Activated B cell treated with CpG ODN at 0.5 μM for 24 hours (primary cell): ENCODE data around the gene NPL. TPM values are rescaled to one million over a fixed set of nuclear protein-coding genes. Genes with fewer than 3 reads are reported as not detected.

Experiments
- ATAC-seq: fragments of 200-7000 bp; cut with Tn5 transposase; one replicate; pipeline ENCODE4 v1.10.0; 2021; ENCODE audit warnings: low read depth, mild to moderate bottlenecking, moderate library complexity
- CTCF ChIA-PET: fragments of 350-600 bp; sonication (Branson Sonifier 250); formaldehyde crosslinking; loops from one replicate; lab custom pipeline; 2021; ENCODE audit warnings: antibody characterized with exemption; lab: Charles Lee
- POLR2A ChIA-PET: fragments of 350-600 bp; sonication (Branson Sonifier 250); formaldehyde crosslinking; loops from one replicate; lab custom pipeline; 2021; ENCODE audit warnings: antibody characterized with exemption; lab: Charles Lee
- DNase-seq: peaks from one replicate; pipeline ENCODE4 v3.0.0; 2022
- H3K27ac Mint-ChIP-seq: one replicate; pipeline ENCODE4 v1.8.0; 2020; ENCODE audit warnings: mixed read lengths
- H3K27me3 Mint-ChIP-seq: one replicate; pipeline ENCODE4 v1.8.0; 2021; ENCODE audit warnings: mixed read lengths
- H3K36me3 Mint-ChIP-seq: one replicate; pipeline ENCODE4 v1.8.0; 2021; ENCODE audit warnings: low read depth, mixed read lengths
- H3K4me1 Mint-ChIP-seq: one replicate; pipeline ENCODE4 v1.8.0; 2021; ENCODE audit warnings: mixed read lengths
- H3K4me3 Mint-ChIP-seq: one replicate; pipeline ENCODE4 v1.8.0; 2020; ENCODE audit warnings: mild to moderate bottlenecking, mixed read lengths
- H3K9me3 Mint-ChIP-seq: one replicate; pipeline ENCODE4 v1.8.0; 2020; ENCODE audit warnings: mixed read lengths
- CTCF ChIP-seq: fragments of 200-600 bp; IDR thresholded peaks from one replicate; pipeline ENCODE4 v1.8.0; 2022; ENCODE audit warnings: antibody characterized with exemption, mild to moderate bottlenecking
- intact Hi-C: fragments of 100-400 bp; cut with micrococcal nuclease; formaldehyde crosslinking; loops from one replicate; pipeline ENCODE4 v1.15.1; 2024
- total RNA-seq: library from RNA; stranded (reverse); gene quantifications from 2 replicates; pipeline ENCODE4 v1.2.3, GENCODE V29; 2022

Gene NPL
- total RNA-seq, 1 donor from 2014 or later: 2.9 TPM

- no peaks in the 10 kb centered on the region for H3K4me1 Mint-ChIP-seq
- ATAC-seq (no peak), DNase-seq (no peak)
- no peak overlapping the region for H3K4me3 Mint-ChIP-seq
- intact Hi-C loops: no loop called here
- ChIA-PET CTCF (no interaction called here), POLR2A (no interaction called here)
- TF ChIP-seq CTCF: no peak
- peaks cover 86% of the 10 kb centered on the region for H3K36me3 Mint-ChIP-seq
- no peaks in the 10 kb centered on the region for H3K9me3 Mint-ChIP-seq
- no peaks in the 10 kb centered on the region for H3K27me3 Mint-ChIP-seq
- no peak overlapping the region for H3K27ac Mint-ChIP-seq
Observed at GRCh38 chr1:182867861-182868260, 78.3 kb downstream of the NPL start.

- ChIA-PET CTCF (no interaction called here), POLR2A (no interaction called here)
- no peaks in the 10 kb centered on the region for H3K27me3 Mint-ChIP-seq
- DNase-seq (no peak), ATAC-seq (no peak)
- H3K36me3 Mint-ChIP-seq: peaks cover 90% of the 10 kb centered on the region
- H3K4me3 Mint-ChIP-seq: no peak overlapping the region
- H3K9me3 Mint-ChIP-seq: no peaks in the 10 kb centered on the region
- intact Hi-C loops: no loop called here
- TF ChIP-seq CTCF: no peak
- H3K27ac Mint-ChIP-seq: no peak overlapping the region
- no peaks in the 10 kb centered on the region for H3K4me1 Mint-ChIP-seq
Observed at GRCh38 chr1:182869241-182869666, 79.7 kb downstream of the NPL start.

GRCh38 chr1:182872881-182873280, 83.3 kb downstream of the NPL start:
- no peak for DNase-seq
- Mint-ChIP-seq H3K4me1 (no peaks in the 10 kb centered on the region), H3K4me3 (no peak overlapping the region), H3K27me3 (no peaks in the 10 kb centered on the region), H3K9me3 (no peaks in the 10 kb centered on the region), H3K36me3 (peaks cover 89% of the 10 kb centered on the region), H3K27ac (no peak overlapping the region)
- no peak for ATAC-seq
- intact Hi-C loops: no loop called here
- CTCF ChIA-PET: no interaction called here
- TF ChIP-seq CTCF: no peak
- POLR2A ChIA-PET: no interaction called here

DNA sequence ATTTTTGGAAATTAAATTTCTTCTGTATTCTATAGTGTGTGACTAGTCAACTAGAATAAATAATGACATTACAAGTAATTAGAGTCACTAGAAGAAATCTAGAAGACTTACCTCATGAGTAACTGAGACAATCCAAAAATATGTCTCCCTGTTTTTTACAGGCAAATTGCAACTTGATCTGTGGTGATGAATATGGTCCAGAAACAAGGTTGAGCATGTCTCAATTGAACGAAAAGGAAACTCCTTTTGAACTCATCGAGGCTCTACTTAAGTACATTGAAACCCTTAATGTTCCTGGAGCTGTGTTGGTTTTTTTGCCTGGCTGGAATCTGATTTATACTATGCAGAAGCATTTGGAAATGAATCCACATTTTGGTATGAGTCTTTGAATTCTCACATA, 86.3 kb downstream of the NPL start:
- no peak for ATAC-seq
- Mint-ChIP-seq H3K4me3 (no peak overlapping the region), H3K27ac (no peak overlapping the region), H3K4me1 (no peaks in the 10 kb centered on the region), H3K27me3 (no peaks in the 10 kb centered on the region), H3K36me3 (peaks cover 97% of the 10 kb centered on the region), H3K9me3 (no peaks in the 10 kb centered on the region)
- ChIA-PET POLR2A (no interaction called here), CTCF (no interaction called here)
- intact Hi-C loops: loop anchor here (2.0 to 5.0 kb wide), 2 partner anchors 17 to 34 kb away; no protein-coding TSS in a partner anchor
- no peak for DNase-seq
- TF ChIP-seq CTCF: no peak

GRCh38 chr1:182877331-182877730, 87.8 kb downstream of the NPL start:
- Mint-ChIP-seq H3K9me3 (no peaks in the 10 kb centered on the region), H3K27me3 (no peaks in the 10 kb centered on the region), H3K4me3 (no peak overlapping the region), H3K36me3 (peaks cover 99% of the 10 kb centered on the region), H3K4me1 (no peaks in the 10 kb centered on the region), H3K27ac (no peak overlapping the region)
- DNase-seq (no peak), ATAC-seq (no peak)
- intact Hi-C loops: loop anchor here (5.0 kb wide), 1 partner anchor 35 kb away; no protein-coding TSS in a partner anchor
- ChIA-PET CTCF (no interaction called here), POLR2A (no interaction called here)
- TF ChIP-seq CTCF: no peak
